Heart left ventricle (tissue), 13 donors: Measurements from ENCODE around the gene LINC01488.

ENCODE experiments used
- POLR2A ChIP-seq, 2 donors: fragments of 450-650 bp; IDR thresholded peaks; one replicate each; pipeline ENCODE4 v1.6.1; 2017; ENCODE audit warnings: antibody characterized with exemption in 2 of 2, mild to moderate bottlenecking in 2 of 2, moderate library complexity in 2 of 2
- TF ChIP-seq, protein P1 (sequence below), 12 donors: fragments of 200-600 bp; sonication (generic) in 4 of 12; IDR thresholded peaks; one replicate each; pipeline versions ENCODE4 v1.5.0 to v1.8.0; 2018 to 2022; ENCODE audit warnings: antibody characterized with exemption in 12 of 12, mild to moderate bottlenecking in 5 of 12
- donor health status: ischemic (EF 13 %, LVEDD 7.1; RV severe dilation, severe dysfunction).
- donor health status: DM: no; HTN: yes; CAD: no.
- donor health status: DM: no; HTN: no; CAD: no.
- donor health status: ischemic (EF 25% LVEDD 6.9; RV normal size, moderate dysfunction).
- donor health status: ischemic (EF 25% LVEDD 5.7; RV mildly dilated, moderate dysfunction).
- donor health status: ischemic (EF 35%, LVEDD 5.7; RV mildly dilated, moderate dysfunction).
- donor health status: nonischemic (EF 11% LVEDD 7.7; RV severe dilation, severe dysfunction).
- donor health status: DM: yes; HTN: yes; CAD: no.
- donor health status: PGD.
- donor health status: ischemic (EF 29% LVEDD 5.4; RV normal size, mild dysfunction).
- donor health status: nonischemic (EF 23%, LVEDD 6.1; RV moderate dilation, normal function).

DNA sequence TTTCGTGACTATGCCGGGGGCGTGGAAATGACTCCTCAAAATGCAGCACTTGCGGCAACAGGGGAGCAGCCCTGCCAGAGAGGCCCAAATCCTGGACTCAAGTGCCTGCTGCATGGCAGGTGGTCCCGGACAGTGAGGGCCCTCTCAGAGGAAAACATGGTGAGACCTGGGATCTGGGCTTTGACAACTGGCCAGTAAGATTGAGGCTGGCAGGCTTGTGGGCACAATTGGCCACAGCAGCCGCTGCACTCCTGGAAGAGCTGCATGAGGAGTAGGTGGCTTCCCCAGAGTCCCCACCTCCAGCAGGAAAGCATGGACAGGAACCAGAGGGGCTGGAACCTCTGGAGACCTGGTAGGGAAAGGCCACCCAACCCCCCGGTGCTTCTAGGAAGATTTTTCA is 13.4 kb downstream of the LINC01488 start:
- TF ChIP-seq, protein P1, sequence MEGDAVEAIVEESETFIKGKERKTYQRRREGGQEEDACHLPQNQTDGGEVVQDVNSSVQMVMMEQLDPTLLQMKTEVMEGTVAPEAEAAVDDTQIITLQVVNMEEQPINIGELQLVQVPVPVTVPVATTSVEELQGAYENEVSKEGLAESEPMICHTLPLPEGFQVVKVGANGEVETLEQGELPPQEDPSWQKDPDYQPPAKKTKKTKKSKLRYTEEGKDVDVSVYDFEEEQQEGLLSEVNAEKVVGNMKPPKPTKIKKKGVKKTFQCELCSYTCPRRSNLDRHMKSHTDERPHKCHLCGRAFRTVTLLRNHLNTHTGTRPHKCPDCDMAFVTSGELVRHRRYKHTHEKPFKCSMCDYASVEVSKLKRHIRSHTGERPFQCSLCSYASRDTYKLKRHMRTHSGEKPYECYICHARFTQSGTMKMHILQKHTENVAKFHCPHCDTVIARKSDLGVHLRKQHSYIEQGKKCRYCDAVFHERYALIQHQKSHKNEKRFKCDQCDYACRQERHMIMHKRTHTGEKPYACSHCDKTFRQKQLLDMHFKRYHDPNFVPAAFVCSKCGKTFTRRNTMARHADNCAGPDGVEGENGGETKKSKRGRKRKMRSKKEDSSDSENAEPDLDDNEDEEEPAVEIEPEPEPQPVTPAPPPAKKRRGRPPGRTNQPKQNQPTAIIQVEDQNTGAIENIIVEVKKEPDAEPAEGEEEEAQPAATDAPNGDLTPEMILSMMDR (IDR thresholded peaks at IDR 0.05) = no peak
- no peak for TF ChIP-seq POLR2A (IDR thresholded peaks at IDR 0.05)
